AG09319 (cell line): ENCODE data around the gene TTC27.
"Not testable (repeated sequence)": the region's sequence is repeated elsewhere in the genome, so short reads cannot be mapped to it uniquely, and the experiment has no call there.

Experiments used
- DNase-seq: peaks from one replicate; pipeline ENCODE4 v3.0.0-alpha.2; 2010; ENCODE audit warnings: low read depth; ENCODE audit errors: extremely low read depth
- CTCF ChIP-seq: IDR thresholded peaks from 2 replicates; pipeline ENCODE4 v1.5.1; 2011; ENCODE audit warnings: low read depth, mild to moderate bottlenecking, inconsistent platforms, low read length, moderate library complexity

TTC27 gene

GRCh38 chr2:32836933-32837332 lies 209.1 kb downstream of the TTC27 start:
- TF ChIP-seq CTCF: no peak

DNA sequence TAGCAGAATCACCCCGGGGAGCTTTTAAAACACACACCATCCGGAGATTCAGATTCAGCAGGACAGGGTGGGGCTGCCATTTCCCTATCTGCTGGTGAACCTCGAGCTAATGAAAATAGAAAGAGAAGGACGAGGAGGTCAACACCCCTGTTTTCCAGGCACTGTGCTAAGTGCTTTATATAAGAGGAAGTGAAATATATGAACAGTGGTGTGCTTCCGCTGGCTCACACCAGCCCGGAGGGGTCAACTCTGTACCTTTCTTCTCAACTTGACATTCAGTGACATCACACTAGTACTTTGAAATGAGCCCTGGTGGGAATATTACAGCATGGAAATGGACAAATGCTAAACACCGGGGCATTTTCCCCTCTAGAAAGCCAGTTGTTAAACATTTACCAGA lies 210.6 kb downstream of the TTC27 start:
- DNase-seq: no peak
- TF ChIP-seq CTCF: no peak

More at GRCh38 chr2:32836933-32837332, 209.1 kb downstream of the TTC27 start:
- no peak for DNase-seq

DNA sequence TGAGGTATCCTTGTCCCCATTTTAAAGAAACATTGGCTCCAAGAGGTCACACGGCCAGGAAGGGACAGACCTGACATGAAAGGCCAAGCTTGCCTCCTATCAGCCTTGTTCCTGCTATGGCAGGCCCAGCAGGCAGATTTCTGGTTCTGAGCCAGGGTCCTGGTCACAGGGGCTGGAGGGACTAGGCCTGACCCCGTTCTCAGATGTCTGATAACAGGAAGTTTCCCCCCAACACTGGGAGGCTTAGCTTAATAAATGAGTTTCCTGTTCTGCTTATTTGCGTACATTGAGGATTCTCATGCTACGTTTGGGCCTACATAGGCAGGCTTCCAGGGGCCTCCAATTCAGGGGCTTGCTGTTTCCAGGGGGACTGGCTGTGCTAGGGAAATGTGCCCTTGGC lies 211.1 kb downstream of the TTC27 start:
- DNase-seq: no peak
- no peak for TF ChIP-seq CTCF

DNA sequence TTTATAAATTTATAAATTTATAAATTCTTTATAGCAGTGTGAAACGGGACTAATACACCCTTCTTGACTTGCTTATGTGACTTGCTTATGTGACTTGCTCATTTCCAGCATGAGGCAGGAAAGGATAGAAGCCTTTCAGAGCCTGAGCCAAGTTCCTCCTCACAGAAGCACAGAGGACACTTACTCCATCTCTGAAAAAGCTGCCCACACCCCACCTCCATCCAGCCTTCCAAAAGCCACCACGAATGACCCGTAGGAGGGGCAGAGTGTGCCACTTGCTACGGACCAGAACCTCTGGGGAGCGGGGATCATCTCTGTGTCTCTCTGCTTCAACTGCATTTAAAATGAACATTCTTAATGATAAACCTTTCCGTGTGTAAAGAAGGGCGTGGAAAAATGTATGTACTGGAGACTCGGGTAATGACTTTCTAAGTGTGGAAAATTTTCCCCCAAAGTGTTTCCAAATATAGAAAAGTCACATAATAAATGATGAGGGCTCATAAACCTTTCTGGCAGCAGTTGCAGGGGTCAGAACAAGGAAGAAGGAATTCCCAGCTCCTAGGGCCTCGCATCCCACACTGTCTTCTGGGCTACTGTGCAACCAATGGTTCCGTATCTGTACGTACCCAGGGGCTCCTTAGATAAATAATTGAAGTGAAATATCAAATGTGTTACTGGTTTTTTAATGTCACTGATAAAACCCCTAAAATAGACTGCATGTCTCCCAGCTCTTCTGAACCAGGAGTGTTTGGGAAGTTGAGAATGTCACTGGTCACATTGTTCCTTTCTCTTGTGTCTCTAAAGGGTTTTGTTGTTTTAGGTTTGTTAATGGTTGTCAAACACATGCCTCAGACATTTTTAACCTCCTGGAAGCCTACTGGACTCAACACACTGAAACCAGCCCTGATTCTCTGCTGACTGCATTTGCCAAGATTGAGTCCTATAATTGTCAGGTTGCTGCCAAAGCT lies 214.4 kb downstream of the TTC27 start:
- no peak for DNase-seq

DNA sequence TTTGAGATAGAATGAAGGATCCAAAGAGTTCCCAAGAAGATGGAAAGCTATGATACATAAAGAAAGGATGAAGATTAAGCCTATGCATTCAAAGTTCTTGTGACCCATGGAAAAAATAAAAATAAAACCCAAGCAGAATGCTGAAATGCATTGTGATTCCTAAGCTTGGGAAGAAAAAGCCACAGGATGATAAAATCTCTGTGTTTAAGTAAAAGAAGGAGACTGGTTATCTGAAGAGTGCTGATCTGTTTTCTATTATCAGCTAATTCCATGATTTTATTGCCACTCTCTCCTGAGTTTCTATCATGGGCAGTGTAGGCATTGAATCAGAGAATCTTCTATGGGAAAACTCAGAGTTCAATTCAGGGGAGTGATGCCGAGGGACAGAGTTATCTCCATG lies 215.8 kb downstream of the TTC27 start:
- TF ChIP-seq CTCF: no peak
- DNase-seq: no peak

More for the DNA sequence above, 214.4 kb downstream of the TTC27 start:
- TF ChIP-seq CTCF: no peak

DNA sequence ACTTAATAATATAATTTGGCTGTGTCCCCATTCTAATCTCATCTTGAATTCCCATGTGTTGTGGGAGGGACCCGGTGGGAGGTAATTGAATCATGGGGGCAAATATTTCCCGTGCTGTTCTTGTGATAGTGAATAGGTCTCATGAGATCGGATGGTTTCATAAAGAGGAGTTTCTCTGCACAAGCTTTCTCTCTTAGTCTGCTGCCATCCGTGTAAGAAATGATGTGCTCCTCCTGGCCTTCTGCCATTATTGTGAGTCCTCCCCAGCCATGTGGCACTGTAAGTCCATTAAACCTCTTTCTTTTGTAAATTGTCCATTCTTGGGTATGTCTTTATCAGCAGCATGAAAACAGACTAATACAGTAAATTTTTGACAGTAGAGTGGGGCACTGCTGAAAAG lies 216.4 kb downstream of the TTC27 start:
- no peak for DNase-seq
- TF ChIP-seq CTCF: no peak

GRCh38 chr2:32846274-32846673 lies 218.4 kb downstream of the TTC27 start:
- DNase-seq: not testable (repeated sequence)
